Activated CD4-positive, alpha-beta T cell treated with anti-CD3 and anti-CD28 coated beads for 4 hours (primary cell): ENCODE measurements around the gene REXO1.
A peak's percentile ranks its signal among the peaks of the same experiment; 100 is the strongest.
"Not testable (repeated sequence)": the region's sequence is repeated elsewhere in the genome, so short reads cannot be mapped to it uniquely, and the experiment has no call there.

Experiments used
- DNase-seq, 2 donors: peaks; one replicate each; pipeline ENCODE4 v3.0.0-alpha.2; 2020

REXO1 gene

GRCh38 chr19:1811472-1811894 is 36.8 kb downstream of the REXO1 start:
- DNase-seq: peak; percentile 63 to 66

DNA sequence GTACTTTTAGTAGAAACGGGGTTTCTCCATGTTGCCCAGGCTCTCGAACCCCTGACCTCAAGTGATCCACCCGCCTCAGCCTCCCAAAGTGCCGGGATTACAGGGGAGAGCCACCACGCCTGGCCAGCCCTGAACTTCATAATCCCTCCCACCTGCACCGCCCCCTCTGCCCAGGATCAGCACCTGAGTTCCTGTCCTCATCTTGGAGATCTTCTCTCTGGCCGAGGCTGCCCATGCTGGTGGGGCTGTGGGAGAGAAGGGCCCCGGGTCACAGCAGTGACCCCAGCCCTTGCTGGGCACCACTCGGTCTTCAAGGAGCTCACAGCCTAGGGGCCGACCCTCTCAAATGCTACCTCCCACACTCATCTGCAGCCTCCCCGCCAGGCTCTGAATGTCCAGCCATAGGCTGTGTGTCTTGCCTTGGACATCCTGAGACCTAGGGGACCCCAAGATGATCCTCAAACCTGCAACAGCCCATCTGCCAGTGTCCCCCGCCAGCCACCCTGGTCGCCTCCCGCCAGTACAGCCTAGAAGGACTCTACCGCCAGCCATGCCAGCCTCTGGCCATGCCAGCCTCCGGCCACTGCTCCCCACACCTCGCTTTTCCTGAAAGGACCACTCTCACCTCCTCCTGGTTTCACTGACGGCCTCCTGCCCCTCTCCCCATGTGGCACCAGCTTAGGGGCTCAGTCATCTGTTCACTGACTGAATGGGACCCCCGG is 37.7 kb downstream of the REXO1 start:
- no peak for DNase-seq

DNA sequence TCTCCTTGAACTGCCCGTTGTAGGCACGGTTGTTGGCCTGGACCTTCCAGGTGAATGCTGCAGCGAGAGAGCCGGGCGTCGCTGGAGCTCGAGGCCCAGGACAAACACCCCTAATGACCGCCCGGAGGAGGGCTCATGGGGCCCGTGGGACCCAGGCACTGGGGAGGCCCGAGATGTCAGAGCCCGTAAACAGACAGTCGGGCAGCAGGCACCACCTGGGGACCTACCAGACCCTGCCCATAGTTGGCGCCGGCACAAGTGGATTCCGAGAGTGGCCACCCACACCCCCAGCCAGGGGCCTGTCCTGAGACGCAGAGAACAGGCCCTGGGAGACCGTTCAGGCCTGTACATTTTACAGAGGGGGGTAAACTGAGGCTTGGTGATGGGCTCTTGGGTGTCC is 38.6 kb downstream of the REXO1 start:
- no peak for DNase-seq

GRCh38 chr19:1808395-1808731 is 39.9 kb downstream of the REXO1 start:
- no peak for DNase-seq

- DNase-seq: no peak
Observed at GRCh38 chr19:1807695-1808394, 40.4 kb downstream of the REXO1 start.

- DNase-seq: no peak
Observed at GRCh38 chr19:1807030-1807694, 41.1 kb downstream of the REXO1 start.

DNA sequence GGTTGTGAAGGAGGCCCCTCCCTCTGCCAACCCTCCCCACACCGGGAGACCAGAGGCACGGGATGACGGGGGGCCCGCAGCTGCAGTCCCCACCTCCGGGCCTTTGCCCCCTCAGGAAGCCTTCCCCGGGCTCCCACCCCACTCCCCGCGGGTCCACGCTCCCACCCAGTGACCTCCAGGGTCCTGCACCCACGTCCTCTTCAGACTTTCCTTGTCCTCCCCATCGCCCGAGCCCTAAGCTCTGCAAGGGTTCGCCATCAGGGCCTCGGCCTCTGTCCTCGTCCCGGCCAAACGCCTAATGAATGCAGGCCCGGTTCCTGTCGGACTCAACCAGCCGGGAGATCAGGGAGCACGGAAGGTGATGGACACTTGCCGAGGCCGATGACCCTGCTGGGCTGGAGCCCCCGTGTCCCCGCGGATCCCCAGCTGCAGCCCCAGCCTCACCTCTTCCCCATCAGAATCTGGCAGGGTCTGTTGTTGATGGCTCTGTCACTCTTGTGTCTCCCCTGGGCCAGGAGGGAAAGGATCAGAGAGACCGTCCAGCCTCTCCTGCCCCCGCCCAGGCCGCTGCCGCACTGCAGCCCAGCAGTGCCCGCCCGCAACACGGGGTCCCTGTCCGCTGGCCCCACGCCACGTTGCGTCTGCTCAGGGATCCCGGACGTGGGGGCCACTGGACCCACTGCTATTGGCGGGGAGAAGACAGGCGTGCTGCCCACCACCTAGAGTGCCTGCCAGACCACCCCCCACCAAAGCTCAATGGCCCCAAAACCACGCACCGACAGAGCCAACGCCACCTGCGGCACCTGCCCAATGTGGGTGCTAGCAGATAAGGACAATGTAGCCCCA is 41.9 kb downstream of the REXO1 start:
- no peak for DNase-seq

GRCh38 chr19:1805401-1806183 is 42.7 kb downstream of the REXO1 start:
- DNase-seq: no peak

DNA sequence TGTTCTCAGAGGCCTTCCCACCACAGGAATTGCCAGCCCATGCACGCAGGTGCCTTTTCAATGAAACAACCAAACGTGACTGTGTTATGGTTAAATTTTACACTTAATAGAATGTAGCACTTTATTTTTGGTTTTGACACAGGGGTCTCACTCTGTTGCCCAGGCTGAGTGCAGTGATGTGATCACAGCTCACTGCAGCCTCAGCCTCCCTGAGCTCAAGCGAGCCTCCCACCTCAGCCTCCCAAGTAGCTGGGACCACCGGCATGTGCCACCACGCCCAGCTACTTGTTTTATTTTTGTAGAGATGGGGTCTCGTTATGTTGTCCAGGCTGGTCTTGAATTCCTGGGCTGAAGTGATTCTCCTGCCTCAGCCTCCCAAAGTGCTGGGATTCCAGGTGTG is 43.4 kb downstream of the REXO1 start:
- DNase-seq: no peak

DNA sequence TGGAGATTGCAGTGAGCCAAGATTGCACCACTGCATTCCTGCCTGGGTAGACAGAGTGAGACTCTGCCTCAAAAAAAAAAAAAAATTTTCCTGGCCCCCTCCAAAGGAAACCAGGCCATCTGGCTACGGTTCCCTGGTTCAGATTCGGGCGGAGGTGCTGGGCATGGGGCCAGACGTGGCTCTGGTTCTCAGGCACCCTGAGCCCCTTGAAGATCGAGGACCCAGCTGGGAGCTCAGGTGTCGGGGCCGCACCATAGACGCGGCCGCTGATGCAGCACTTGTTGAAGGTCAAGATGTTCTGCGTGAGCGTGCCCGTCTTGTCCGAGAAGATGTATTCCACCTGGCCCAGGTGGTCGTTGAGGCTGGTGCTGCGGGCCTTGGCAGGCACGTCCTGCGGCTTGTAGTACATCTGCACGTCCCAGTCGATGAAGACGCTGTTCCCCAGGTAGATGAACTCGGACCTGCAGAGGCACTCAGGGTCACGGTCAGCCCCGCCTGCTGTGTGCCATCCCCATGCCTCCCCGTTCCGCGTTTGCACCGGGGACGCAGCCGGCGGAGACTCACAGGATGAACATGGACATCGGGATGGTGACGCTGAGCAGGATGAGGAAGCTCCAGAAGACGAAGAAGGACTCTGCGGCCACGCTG is 48.5 kb downstream of the REXO1 start:
- no peak for DNase-seq

GRCh38 chr19:1797313-1797712 is 51.0 kb downstream of the REXO1 start:
- not testable (repeated sequence) for DNase-seq

- DNase-seq: no peak
Observed at GRCh38 chr19:1796395-1797142, 51.7 kb downstream of the REXO1 start.

DNA sequence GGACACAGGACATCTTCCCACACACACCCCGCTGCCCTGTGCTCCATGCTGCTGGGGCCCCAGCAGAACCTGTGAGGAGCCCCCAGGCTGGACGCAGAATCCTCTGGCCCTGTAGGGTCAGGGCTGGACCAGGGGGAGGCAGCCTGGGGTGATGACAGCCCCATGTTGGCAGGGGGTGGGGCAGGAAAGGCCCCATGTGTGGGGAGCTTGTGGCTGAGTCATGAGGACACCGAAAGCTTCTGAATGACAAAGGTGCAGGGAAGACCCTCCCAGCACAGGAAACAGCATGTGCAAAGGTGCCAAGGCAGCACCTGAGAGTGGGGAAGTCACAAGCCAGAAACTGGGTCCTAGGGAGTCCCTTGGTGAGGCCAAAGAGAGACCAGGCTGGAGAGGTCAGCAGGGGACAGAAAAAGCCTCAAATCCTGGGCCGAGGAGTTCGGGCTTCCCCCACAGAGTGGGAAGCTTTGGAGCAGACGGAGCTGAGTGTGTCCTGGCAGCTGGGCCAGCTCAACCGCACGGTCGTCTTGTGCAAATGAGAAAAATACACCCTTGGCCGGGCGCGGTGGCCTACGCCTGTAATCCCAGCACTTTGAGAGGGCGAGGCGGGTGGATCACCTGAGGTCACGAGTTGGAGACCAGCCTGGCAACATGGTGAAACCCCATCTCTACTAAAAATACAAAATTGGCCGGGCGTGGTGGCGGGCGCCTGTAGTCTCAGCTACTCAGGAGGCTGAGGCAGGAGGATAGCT is 53.7 kb downstream of the REXO1 start:
- no peak for DNase-seq

DNA sequence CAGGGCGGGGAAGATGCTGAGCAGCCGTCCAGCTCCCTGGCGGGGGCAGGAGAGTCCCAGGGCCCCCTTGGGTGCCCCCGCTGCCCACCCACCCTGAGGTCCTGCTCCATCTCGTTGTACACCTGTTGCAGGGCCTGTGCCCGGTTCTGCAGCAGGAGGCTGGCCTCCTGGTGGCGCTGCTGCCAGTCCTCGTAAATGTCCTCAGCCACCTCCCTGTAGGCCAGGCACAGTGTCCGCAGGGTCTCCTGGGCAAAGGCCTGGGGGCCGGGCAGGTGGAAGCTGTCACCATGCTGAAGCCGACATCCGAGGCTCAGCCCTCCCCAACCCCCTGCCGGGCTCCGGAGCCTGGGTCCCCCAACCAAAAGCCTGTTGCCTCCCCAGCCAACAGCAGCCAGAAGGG is 56.4 kb downstream of the REXO1 start:
- no peak for DNase-seq

DNA sequence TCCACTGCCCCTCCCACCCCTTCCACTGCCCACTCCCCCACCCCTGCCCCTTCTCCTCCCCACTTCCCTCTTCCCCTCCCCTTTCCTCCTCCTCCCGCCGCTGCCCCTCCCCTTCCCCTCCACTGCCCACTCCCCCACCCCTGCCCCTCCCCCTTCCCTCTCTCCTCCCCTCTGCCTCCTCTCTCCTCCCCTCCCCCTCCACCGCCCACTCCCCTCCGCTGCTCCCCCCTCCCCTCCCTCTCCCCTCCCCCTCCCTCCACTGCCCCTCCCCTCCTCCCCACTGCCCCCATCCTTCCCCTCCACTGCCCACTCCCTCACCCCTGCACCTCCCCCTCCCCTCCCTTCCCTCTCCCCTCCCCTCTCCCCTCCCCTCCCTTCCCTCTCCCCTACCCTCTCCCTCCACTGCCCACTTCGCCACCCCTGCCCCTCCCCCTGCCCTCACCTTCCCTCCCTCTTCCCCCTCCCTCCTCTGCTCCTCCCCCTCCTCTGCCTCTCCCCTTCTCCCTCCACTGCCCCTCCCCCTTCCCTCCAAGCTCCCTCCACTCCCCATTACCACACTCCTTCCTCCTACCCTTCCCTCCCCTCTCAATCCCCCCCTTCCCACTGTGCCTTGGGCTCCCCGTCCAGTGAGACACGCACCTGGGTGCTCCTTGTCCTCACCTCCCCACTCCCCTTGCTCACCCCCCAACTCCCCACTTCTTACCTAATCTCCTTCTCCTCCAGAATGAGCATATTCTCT is 58.1 kb downstream of the REXO1 start:
- no peak for DNase-seq

DNA sequence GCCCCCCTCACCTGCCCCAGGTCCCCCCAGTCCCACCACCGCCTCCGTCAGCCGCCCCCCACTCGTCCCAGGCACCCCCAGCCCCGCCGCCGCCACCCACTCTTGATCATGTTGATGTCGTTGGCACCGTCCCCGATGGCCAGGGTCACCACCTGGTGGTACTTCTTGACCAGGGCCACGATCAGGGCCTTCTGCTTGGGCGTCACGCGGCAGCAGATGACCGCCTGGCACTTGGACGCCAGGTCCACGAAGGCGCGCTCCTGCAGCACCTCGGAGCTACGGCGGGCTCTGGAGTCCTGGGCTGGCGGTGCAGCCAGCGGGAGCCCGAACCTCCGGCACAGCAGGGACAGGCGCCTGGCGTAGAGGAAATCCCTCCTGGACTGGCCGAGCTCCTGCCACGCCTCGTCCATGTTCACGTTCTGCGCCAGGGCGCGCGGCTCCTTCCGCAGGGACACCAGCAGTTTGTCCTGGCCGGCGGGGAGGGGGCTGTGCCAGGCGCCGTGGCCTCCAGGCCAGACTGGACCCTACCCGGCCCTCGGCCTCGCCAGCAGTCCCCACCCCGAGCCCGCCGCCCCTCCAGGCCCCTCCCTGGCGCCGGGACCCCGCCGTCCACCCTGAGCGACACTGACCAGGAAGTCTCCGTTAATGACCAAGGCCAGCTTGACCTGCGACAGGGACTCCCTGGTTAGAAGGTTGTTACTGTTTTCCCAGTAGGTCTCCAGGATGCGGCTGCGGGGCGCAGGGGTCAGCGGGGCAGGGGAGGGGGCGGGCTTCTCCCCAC is 58.8 kb downstream of the REXO1 start:
- no peak for DNase-seq

DNA sequence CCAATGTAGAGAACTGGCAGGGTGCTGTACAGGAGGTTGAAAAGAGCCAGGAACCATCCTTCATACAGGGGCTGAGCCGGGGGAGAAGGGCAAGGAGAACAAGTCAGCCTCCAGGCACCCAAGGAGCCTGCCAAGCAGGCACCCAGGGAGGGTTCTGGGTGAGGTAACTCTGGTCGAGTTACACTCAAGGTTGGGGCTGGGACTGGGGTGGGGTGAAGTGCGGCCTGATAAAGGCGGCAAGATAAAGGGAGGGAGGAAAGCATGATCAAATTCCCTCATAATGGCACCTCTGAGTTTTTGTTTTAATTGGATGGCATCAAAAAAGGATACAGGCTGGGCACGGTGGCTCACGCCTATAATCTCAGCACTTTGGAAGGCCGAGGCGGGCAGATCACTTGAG is 61.2 kb downstream of the REXO1 start:
- DNase-seq: no peak

GRCh38 chr19:1786668-1787067 is 61.6 kb downstream of the REXO1 start:
- no peak for DNase-seq

DNA sequence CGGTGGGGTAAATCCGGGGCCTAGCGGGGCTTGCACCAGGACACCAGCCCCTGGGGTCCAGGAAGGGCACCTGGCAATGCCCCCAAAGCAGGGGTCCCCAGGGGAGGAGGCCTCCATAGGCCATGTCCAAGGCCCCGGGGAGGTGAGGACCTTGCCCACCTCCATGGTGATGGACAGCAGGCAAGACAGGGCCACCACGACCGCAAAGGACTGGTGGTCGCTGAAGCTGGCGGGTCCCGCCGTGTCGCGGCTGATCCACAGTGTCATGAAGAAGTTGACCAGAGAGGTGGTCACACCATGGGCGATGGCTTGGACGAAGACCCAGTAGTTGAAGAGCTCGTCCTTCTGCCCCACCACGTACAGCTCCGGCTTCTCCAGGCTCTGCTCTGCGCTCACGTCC is 63.0 kb downstream of the REXO1 start:
- DNase-seq: no peak
